Nephron (organoid): ENCODE results near the gene USP26.
"Not testable (repeated sequence)": the region's sequence is repeated elsewhere in the genome, so short reads cannot be mapped to it uniquely, and the experiment has no call there.

ENCODE experiments used
- H3K27ac Mint-ChIP-seq, 3 experiments: 2 replicates each; pipeline ENCODE4 v1.8.0; 2020; ENCODE audit warnings: mixed read lengths in 3 of 3, mild to moderate bottlenecking in 2 of 3, moderate library complexity in 1 of 3
- H3K27me3 Mint-ChIP-seq: 2 replicates; pipeline ENCODE4 v1.8.0; 2021; ENCODE audit warnings: low read depth, mild to moderate bottlenecking, moderate library complexity, mixed read lengths
- H3K36me3 Mint-ChIP-seq: 2 replicates; pipeline ENCODE4 v1.8.0; 2020; ENCODE audit warnings: low read depth, mixed read lengths
- H3K4me1 Mint-ChIP-seq: 2 replicates; pipeline ENCODE4 v1.8.0; 2020; ENCODE audit warnings: mixed read lengths
- H3K4me3 Mint-ChIP-seq, 3 experiments: 2 replicates each; pipeline ENCODE4 v1.8.0; 2020; ENCODE audit warnings: mild to moderate bottlenecking in 3 of 3, mixed read lengths in 3 of 3, moderate library complexity in 2 of 3
- H3K9me3 Mint-ChIP-seq: 2 replicates; pipeline ENCODE4 v1.8.0; 2020; ENCODE audit warnings: mixed read lengths
- CTCF ChIP-seq, 3 experiments: fragments of 200-600 bp; sonication (generic); IDR thresholded peaks; one replicate each; pipeline ENCODE4 v1.5.0; 2021; ENCODE audit warnings: antibody characterized with exemption in 3 of 3; ENCODE audit not compliant: unreplicated experiment in 3 of 3

USP26 gene

GRCh38 chrX:132999209-132999608 lies 97.7 kb downstream of the USP26 start:
- Mint-ChIP-seq H3K27me3 (no peaks in the 10 kb centered on the region), H3K27ac (no peak overlapping the region), H3K9me3 (no peaks in the 10 kb centered on the region), H3K36me3 (no peaks in the 10 kb centered on the region), H3K4me1 (no peaks in the 10 kb centered on the region), H3K4me3 (no peak overlapping the region)
- TF ChIP-seq CTCF (IDR thresholded peaks at IDR 0.05; ENCODE audit: unreplicated experiment in 3 of 3), result no peak

GRCh38 chrX:132990835-132991234 lies 106.1 kb downstream of the USP26 start:
- H3K4me3 Mint-ChIP-seq, result no peak overlapping the region
- no peaks in the 10 kb centered on the region for H3K27me3 Mint-ChIP-seq
- no peak overlapping the region for H3K27ac Mint-ChIP-seq
- H3K36me3 Mint-ChIP-seq, result no peaks in the 10 kb centered on the region
- no peaks in the 10 kb centered on the region for H3K9me3 Mint-ChIP-seq
- H3K4me1 Mint-ChIP-seq, result peaks cover 9% of the 10 kb centered on the region
- no peak for TF ChIP-seq CTCF (IDR thresholded peaks at IDR 0.05; ENCODE audit: unreplicated experiment in 3 of 3)

GRCh38 chrX:132986556-132986955 lies 110.4 kb downstream of the USP26 start:
- Mint-ChIP-seq H3K4me3 (no peak overlapping the region), H3K27ac (no peak overlapping the region), H3K27me3 (no peaks in the 10 kb centered on the region), H3K36me3 (no peaks in the 10 kb centered on the region), H3K9me3 (no peaks in the 10 kb centered on the region), H3K4me1 (peaks cover under 1% of the 10 kb centered on the region)
- no peak for TF ChIP-seq CTCF (IDR thresholded peaks at IDR 0.05; ENCODE audit: unreplicated experiment in 3 of 3)

- Mint-ChIP-seq H3K4me3 (no peak overlapping the region), H3K27me3 (no peaks in the 10 kb centered on the region), H3K4me1 (no peaks in the 10 kb centered on the region), H3K9me3 (no peaks in the 10 kb centered on the region), H3K27ac (no peak overlapping the region), H3K36me3 (no peaks in the 10 kb centered on the region)
- TF ChIP-seq CTCF (IDR thresholded peaks at IDR 0.05; ENCODE audit: unreplicated experiment in 3 of 3), result no peak
Observed at GRCh38 chrX:132984058-132984650, 112.8 kb downstream of the USP26 start.

- no peak overlapping the region for H3K4me3 Mint-ChIP-seq
- no peaks in the 10 kb centered on the region for H3K27me3 Mint-ChIP-seq
- no peaks in the 10 kb centered on the region for H3K4me1 Mint-ChIP-seq
- TF ChIP-seq CTCF (IDR thresholded peaks at IDR 0.05; ENCODE audit: unreplicated experiment in 3 of 3), result no peak
- no peaks in the 10 kb centered on the region for H3K9me3 Mint-ChIP-seq
- H3K27ac Mint-ChIP-seq, result peak overlapping the region in 1 of 3 experiments; percentile 20
- H3K36me3 Mint-ChIP-seq, result no peaks in the 10 kb centered on the region
Observed at GRCh38 chrX:132983496-132983895, 113.4 kb downstream of the USP26 start.

- H3K4me1 Mint-ChIP-seq, H3K9me3 Mint-ChIP-seq, H3K36me3 Mint-ChIP-seq, H3K27ac Mint-ChIP-seq, H3K27me3 Mint-ChIP-seq, H3K4me3 Mint-ChIP-seq: not testable (repeated sequence)
Observed at GRCh38 chrX:132980035-132980434, 116.9 kb downstream of the USP26 start.
